ENCODE measurements around the gene GRK5. TPM values are rescaled to one million over a fixed set of nuclear protein-coding genes. Genes with fewer than 3 reads are reported as not detected.
A peak's percentile ranks its signal among the peaks of the same experiment; 100 is the strongest.

GRK5 gene
- total RNA-seq, 1 experiment from 2014 or later = 1.2 TPM

- no peak overlapping the region for H2AFZ ChIP-seq (ENCODE audit: low read length)
- no peak overlapping the region for H2AK5ac ChIP-seq (ENCODE audit: insufficient read length, low read length)
- peak overlapping the region; percentile 45 for H3K4me2 ChIP-seq (ENCODE audit: insufficient read depth, insufficient read length, low read length)
- Mint-ChIP-seq H3K27me3 (ENCODE audit: low read depth) (peaks cover 43% of the 10 kb centered on the region), H3K4me3 (no peak overlapping the region), H3K9me3 (no peaks in the 10 kb centered on the region; a peak in 2 of 5 replicates), H3K4me1 (peaks cover 0 to 7% of the 10 kb centered on the region in 2 experiments; a peak in 2 of 4 replicates), H3K36me3 (ENCODE audit: insufficient read depth in 1 of 3, low read depth in 3 of 3) (no peaks in the 10 kb centered on the region), H3K27ac (no peak overlapping the region; a peak in 1 of 7 replicates)
- H3K9me3 ChIP-seq (ENCODE audit: control insufficient read depth, low read depth, low read length) = no peaks in the 10 kb centered on the region
- no peak overlapping the region for H3K56ac ChIP-seq (ENCODE audit: insufficient read length, low read depth, low read length)
- no CpG with 5 or more reads among the region's 5 CpGs for WGBS (ENCODE audit: extremely low coverage, insufficient read length, low lambda C conversion rate)
- no peaks in the 10 kb centered on the region for H3K79me1 ChIP-seq (ENCODE audit: insufficient read depth, low read depth, low read length, poor library complexity, severe bottlenecking)
- no peak overlapping the region for H3K4ac ChIP-seq (ENCODE audit: low read depth, low read length)
- no peak overlapping the region for H3K9ac ChIP-seq (ENCODE audit: extremely low read depth, insufficient read length, low read length)
- peaks cover 3% of the 10 kb centered on the region for H3K23me2 ChIP-seq (ENCODE audit: insufficient read length, low read depth, low read length, poor library complexity, severe bottlenecking)
- no peaks in the 10 kb centered on the region for H3K79me2 ChIP-seq (ENCODE audit: insufficient read depth, low read length)
- no peak overlapping the region for H3K14ac ChIP-seq (ENCODE audit: insufficient read depth, low read length)
- H2BK120ac ChIP-seq (ENCODE audit: low read depth, low read length, poor library complexity, severe bottlenecking) = no peak overlapping the region
- H3K23ac ChIP-seq (ENCODE audit: insufficient read length, low read depth, low read length) = no peak overlapping the region
- no peak overlapping the region for H2BK20ac ChIP-seq (ENCODE audit: low read depth, low read length, poor library complexity, severe bottlenecking)
- H2BK12ac ChIP-seq (ENCODE audit: insufficient read length, low read depth, low read length) = no peak overlapping the region
- TF ChIP-seq, protein P1, sequence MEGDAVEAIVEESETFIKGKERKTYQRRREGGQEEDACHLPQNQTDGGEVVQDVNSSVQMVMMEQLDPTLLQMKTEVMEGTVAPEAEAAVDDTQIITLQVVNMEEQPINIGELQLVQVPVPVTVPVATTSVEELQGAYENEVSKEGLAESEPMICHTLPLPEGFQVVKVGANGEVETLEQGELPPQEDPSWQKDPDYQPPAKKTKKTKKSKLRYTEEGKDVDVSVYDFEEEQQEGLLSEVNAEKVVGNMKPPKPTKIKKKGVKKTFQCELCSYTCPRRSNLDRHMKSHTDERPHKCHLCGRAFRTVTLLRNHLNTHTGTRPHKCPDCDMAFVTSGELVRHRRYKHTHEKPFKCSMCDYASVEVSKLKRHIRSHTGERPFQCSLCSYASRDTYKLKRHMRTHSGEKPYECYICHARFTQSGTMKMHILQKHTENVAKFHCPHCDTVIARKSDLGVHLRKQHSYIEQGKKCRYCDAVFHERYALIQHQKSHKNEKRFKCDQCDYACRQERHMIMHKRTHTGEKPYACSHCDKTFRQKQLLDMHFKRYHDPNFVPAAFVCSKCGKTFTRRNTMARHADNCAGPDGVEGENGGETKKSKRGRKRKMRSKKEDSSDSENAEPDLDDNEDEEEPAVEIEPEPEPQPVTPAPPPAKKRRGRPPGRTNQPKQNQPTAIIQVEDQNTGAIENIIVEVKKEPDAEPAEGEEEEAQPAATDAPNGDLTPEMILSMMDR (conservative IDR thresholded peaks at IDR 0.05) = no peak; the same call in 2 of the 3 replicates
- no peak for DNase-seq
- H3T11ph ChIP-seq (ENCODE audit: low read length) = no peak overlapping the region
- H3K18ac ChIP-seq (ENCODE audit: insufficient read length, low read depth, low read length) = no peak overlapping the region
- H3K27ac ChIP-seq (ENCODE audit: insufficient read length, low read depth, low read length) = no peak overlapping the region
- no peaks in the 10 kb centered on the region for H4K20me1 ChIP-seq (ENCODE audit: control insufficient read depth, insufficient read depth, insufficient read length)
- H4K5ac ChIP-seq (ENCODE audit: insufficient read length, low read depth, low read length) = no peak overlapping the region
- no peaks in the 10 kb centered on the region for H3K4me1 ChIP-seq (ENCODE audit: insufficient read depth, low read length)
- no peak overlapping the region for H2BK15ac ChIP-seq (ENCODE audit: low read depth, low read length)
- no peaks in the 10 kb centered on the region for H3K27me3 ChIP-seq (ENCODE audit: insufficient read depth, low read length)
- H4K91ac ChIP-seq (ENCODE audit: insufficient read length, low read depth, low read length) = no peak overlapping the region
- H4K8ac ChIP-seq (replicated peaks; ENCODE audit: insufficient read length, low read depth, low read length) = no peak overlapping the region
- H2BK5ac ChIP-seq (ENCODE audit: insufficient read length, low read length) = no peak overlapping the region
These were observed 282.6 kb downstream of the GRK5 start for GRCh38 chr10:119489991-119490326.

All from H9 (cell line).